OCI-LY1 (cell line): Measurements from ENCODE around the gene PLCG2.

Experiments
- H2AFZ ChIP-seq: fragments of 200-600 bp; sonication (generic), shearing (Covaris generic); 2 replicates; pipeline ENCODE4 v1.6.0; 2014; ENCODE audit warnings: antibody characterized with exemption, mild to moderate bottlenecking, low read length
- H3F3A ChIP-seq: fragments of 200-600 bp; sonication (generic), shearing (Covaris generic); 2 replicates; pipeline ENCODE4 v1.6.0; 2014; ENCODE audit warnings: mild to moderate bottlenecking, antibody characterized with exemption, low read length, moderate library complexity; ENCODE audit not compliant: insufficient read depth
- H3K27ac ChIP-seq: fragments of 200-600 bp; sonication (generic); 2 replicates; pipeline ENCODE4 v1.5.1; 2014; ENCODE audit warnings: low read length, mixed run types, mild to moderate bottlenecking, low read depth; ENCODE audit not compliant: poor library complexity, severe bottlenecking
- H3K27me3 ChIP-seq: fragments of 200-600 bp; sonication (generic); 2 replicates; pipeline ENCODE4 v1.6.0; 2014; ENCODE audit warnings: antibody characterized with exemption, mild to moderate bottlenecking, low read length, moderate library complexity; ENCODE audit not compliant: insufficient read depth
- H3K36me3 ChIP-seq: fragments of 200-600 bp; sonication (generic); 2 replicates; pipeline ENCODE4 v1.6.1; 2014; ENCODE audit warnings: mild to moderate bottlenecking, antibody characterized with exemption, low read length, moderate library complexity, mixed read lengths; ENCODE audit not compliant: insufficient read depth
- H3K4me1 ChIP-seq: fragments of 200-600 bp; sonication (generic); 2 replicates; pipeline ENCODE4 v1.5.1; 2014; ENCODE audit warnings: mild to moderate bottlenecking, low read length, moderate library complexity; ENCODE audit not compliant: insufficient read depth, severe bottlenecking
- H3K4me2 ChIP-seq: fragments of 200-600 bp; sonication (generic), shearing (Covaris generic); 2 replicates; pipeline ENCODE4 v1.6.1; 2014; ENCODE audit warnings: low read length
- H3K4me3 ChIP-seq: fragments of 200-600 bp; sonication (generic); 2 replicates; pipeline ENCODE4 v1.5.1; 2014; ENCODE audit warnings: low read length, low read depth, mild to moderate bottlenecking, mixed read lengths; ENCODE audit not compliant: poor library complexity, severe bottlenecking
- H3K79me2 ChIP-seq: fragments of 200-600 bp; shearing (Covaris generic); 2 replicates; pipeline ENCODE4 v1.6.1; 2016; ENCODE audit warnings: mixed run types, low read length, mixed read lengths; ENCODE audit not compliant: insufficient read depth
- H3K9ac ChIP-seq: fragments of 200-600 bp; sonication (generic), shearing (Covaris generic); 2 replicates; pipeline ENCODE4 v1.6.1; 2014; ENCODE audit warnings: mild to moderate bottlenecking, low read length, mixed read lengths
- H3K9me2 ChIP-seq: fragments of 200-600 bp; sonication (generic), shearing (Covaris generic); 2 replicates; pipeline ENCODE4 v1.6.1; 2014; ENCODE audit warnings: low read depth, mild to moderate bottlenecking, low read length, mixed read lengths
- H3K9me3 ChIP-seq: fragments of 200-600 bp; shearing (Covaris generic); 2 replicates; pipeline ENCODE4 v1.6.1; 2014; ENCODE audit warnings: low read length, mixed read lengths
- H4K20me1 ChIP-seq: fragments of 200-600 bp; sonication (generic), shearing (Covaris generic); 2 replicates; pipeline ENCODE4 v1.6.0; 2016; ENCODE audit warnings: mild to moderate bottlenecking, low read length; ENCODE audit not compliant: insufficient read depth
- EZH2 ChIP-seq: fragments of 200-600 bp; sonication (generic), shearing (Covaris generic); IDR thresholded peaks from 2 replicates; pipeline ENCODE4 v1.8.0; 2017; ENCODE audit warnings: borderline replicate concordance, mixed run types, mild to moderate bottlenecking, antibody characterized with exemption, low read length, moderate library complexity, mixed read lengths
- TF ChIP-seq, protein P1 (sequence below): fragments of 200-600 bp; sonication (generic), shearing (Covaris generic); IDR thresholded peaks from 2 replicates; pipeline ENCODE4 v1.5.1; 2017; ENCODE audit warnings: mild to moderate bottlenecking, antibody characterized with exemption, low read length, moderate library complexity, mixed read lengths

The PLCG2 gene

GRCh38 chr16:81843243-81843582 lies 64.1 kb downstream of the PLCG2 start:
- no peak overlapping the region for H2AFZ ChIP-seq
- no peaks in the 10 kb centered on the region for H3K9me3 ChIP-seq
- no peaks in the 10 kb centered on the region for H3K9me2 ChIP-seq
- H3K36me3 ChIP-seq = peaks cover 77% of the 10 kb centered on the region
- peaks cover 65% of the 10 kb centered on the region for H3K4me1 ChIP-seq
- H3K79me2 ChIP-seq = peaks cover 87% of the 10 kb centered on the region
- no peaks in the 10 kb centered on the region for H3F3A ChIP-seq
- TF ChIP-seq, protein P1, sequence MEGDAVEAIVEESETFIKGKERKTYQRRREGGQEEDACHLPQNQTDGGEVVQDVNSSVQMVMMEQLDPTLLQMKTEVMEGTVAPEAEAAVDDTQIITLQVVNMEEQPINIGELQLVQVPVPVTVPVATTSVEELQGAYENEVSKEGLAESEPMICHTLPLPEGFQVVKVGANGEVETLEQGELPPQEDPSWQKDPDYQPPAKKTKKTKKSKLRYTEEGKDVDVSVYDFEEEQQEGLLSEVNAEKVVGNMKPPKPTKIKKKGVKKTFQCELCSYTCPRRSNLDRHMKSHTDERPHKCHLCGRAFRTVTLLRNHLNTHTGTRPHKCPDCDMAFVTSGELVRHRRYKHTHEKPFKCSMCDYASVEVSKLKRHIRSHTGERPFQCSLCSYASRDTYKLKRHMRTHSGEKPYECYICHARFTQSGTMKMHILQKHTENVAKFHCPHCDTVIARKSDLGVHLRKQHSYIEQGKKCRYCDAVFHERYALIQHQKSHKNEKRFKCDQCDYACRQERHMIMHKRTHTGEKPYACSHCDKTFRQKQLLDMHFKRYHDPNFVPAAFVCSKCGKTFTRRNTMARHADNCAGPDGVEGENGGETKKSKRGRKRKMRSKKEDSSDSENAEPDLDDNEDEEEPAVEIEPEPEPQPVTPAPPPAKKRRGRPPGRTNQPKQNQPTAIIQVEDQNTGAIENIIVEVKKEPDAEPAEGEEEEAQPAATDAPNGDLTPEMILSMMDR = no peak
- no peak overlapping the region for H3K4me3 ChIP-seq
- H3K27ac ChIP-seq = peak overlapping the region; percentile 70
- no peaks in the 10 kb centered on the region for H4K20me1 ChIP-seq
- no peaks in the 10 kb centered on the region for H3K27me3 ChIP-seq
- H3K4me2 ChIP-seq = no peak overlapping the region
- no peak overlapping the region for H3K9ac ChIP-seq

DNA sequence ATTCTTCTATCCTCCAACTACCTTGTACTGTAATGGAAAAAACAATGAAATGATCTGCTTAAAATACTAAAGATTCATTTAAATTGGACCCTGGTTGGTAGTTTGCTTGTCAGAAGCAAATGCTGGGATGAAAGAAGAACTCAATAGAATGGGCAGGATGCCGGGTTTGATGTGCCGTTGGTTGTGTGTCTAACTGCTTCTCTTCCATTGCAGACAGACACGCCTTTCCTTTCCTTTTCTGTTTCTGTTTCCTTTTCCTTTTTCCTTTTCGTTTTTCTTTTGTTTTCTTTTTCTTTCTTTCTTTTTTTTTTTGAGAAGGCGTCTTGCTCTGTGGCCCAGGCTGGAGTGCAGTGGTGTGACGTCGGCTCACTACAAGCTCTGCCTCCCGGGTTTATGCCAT lies 64.6 kb downstream of the PLCG2 start:
- no peak overlapping the region for H3K4me2 ChIP-seq
- no peaks in the 10 kb centered on the region for H3F3A ChIP-seq
- no peak overlapping the region for H2AFZ ChIP-seq
- H3K79me2 ChIP-seq = peaks cover 92% of the 10 kb centered on the region
- no peaks in the 10 kb centered on the region for H4K20me1 ChIP-seq
- H3K9ac ChIP-seq = no peak overlapping the region
- H3K36me3 ChIP-seq = peaks cover 81% of the 10 kb centered on the region
- peak overlapping the region; percentile 70 for H3K27ac ChIP-seq
- TF ChIP-seq, protein P1 = no peak
- no peak for TF ChIP-seq EZH2
- no peaks in the 10 kb centered on the region for H3K9me3 ChIP-seq
- H3K4me3 ChIP-seq = no peak overlapping the region
- no peaks in the 10 kb centered on the region for H3K27me3 ChIP-seq
- H3K9me2 ChIP-seq = no peaks in the 10 kb centered on the region
- H3K4me1 ChIP-seq = peaks cover 66% of the 10 kb centered on the region

GRCh38 chr16:81846105-81846504 lies 67.0 kb downstream of the PLCG2 start:
- peaks cover 82% of the 10 kb centered on the region for H3K36me3 ChIP-seq
- no peaks in the 10 kb centered on the region for H3K27me3 ChIP-seq

More at GRCh38 chr16:81846105-81846504, 67.0 kb downstream of the PLCG2 start:
- Histone ChIP-seq H3K4me2 (no peak overlapping the region), H3K27ac (no peak overlapping the region), H3K9ac (no peak overlapping the region), H4K20me1 (no peaks in the 10 kb centered on the region), H3F3A (no peaks in the 10 kb centered on the region), H3K9me2 (no peaks in the 10 kb centered on the region), H3K79me2 (peaks cover 94% of the 10 kb centered on the region), H3K4me3 (no peak overlapping the region), H2AFZ (no peak overlapping the region), H3K9me3 (no peaks in the 10 kb centered on the region), H3K4me1 (peaks cover 66% of the 10 kb centered on the region)
- TF ChIP-seq EZH2 = no peak
- TF ChIP-seq, protein P1 = no peak
